22Rv1 (cell line): ENCODE measurements around the gene POLE4.

Source experiments
- ZFX ChIP-seq: fragments of 450-650 bp; IDR thresholded peaks from 2 replicates; pipeline ENCODE4 v1.6.1; 2017; ENCODE audit warnings: antibody characterized with exemption, borderline replicate concordance
- TF ChIP-seq, protein P1 (sequence below): fragments of 450-650 bp; IDR thresholded peaks from 2 replicates; pipeline ENCODE4 v1.5.1; 2017; ENCODE audit warnings: mild to moderate bottlenecking

DNA sequence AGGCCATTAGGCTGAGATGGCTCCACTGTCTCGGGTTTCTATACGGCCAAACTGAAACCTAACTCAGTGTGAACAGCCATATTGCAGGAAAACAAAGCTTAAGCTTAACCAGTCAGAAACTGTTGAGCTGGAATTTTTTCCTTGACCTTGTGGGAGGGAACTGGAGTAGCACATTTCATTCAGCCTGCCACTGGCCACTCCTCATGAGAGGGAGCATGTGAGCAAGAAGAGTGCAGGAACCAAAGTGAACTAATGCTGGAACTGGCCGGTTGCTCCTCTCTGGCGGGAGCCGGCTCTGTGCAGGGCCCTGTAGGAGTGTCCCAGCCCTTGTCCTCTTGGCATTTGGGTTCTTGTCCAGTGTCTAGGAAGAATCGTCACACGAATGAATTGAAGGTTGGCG is 5.9 kb upstream of the POLE4 start:
- TF ChIP-seq, protein P1, sequence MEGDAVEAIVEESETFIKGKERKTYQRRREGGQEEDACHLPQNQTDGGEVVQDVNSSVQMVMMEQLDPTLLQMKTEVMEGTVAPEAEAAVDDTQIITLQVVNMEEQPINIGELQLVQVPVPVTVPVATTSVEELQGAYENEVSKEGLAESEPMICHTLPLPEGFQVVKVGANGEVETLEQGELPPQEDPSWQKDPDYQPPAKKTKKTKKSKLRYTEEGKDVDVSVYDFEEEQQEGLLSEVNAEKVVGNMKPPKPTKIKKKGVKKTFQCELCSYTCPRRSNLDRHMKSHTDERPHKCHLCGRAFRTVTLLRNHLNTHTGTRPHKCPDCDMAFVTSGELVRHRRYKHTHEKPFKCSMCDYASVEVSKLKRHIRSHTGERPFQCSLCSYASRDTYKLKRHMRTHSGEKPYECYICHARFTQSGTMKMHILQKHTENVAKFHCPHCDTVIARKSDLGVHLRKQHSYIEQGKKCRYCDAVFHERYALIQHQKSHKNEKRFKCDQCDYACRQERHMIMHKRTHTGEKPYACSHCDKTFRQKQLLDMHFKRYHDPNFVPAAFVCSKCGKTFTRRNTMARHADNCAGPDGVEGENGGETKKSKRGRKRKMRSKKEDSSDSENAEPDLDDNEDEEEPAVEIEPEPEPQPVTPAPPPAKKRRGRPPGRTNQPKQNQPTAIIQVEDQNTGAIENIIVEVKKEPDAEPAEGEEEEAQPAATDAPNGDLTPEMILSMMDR = no peak
- no peak for TF ChIP-seq ZFX
